RWPE1 (cell line): Measurements from ENCODE around the gene FBXO42.
A peak's percentile ranks its signal among the peaks of the same experiment; 100 is the strongest.

Experiments
- CTCF ChIA-PET: fragments of 350-600 bp; sonication (Branson Sonifier 250); formaldehyde crosslinking; extraction: SDS; loops from one replicate; lab custom pipeline; 2021; lab: Yijun Ruan, JAX
- POLR2A ChIA-PET: fragments of 400-600 bp; formaldehyde crosslinking; extraction: SDS; loops from one replicate; lab custom pipeline; 2020; ENCODE audit warnings: antibody characterized with exemption; ENCODE audit not compliant: low non-redundant PET; lab: Yijun Ruan, JAX
- DNase-seq: peaks from one replicate; pipeline ENCODE4 v3.0.0; 2012; ENCODE audit warnings: low spot score
- H3K27ac ChIP-seq: fragments of 450-650 bp; 2 replicates; pipeline ENCODE4 v1.5.1; 2017
- TF ChIP-seq, protein P1 (sequence below): fragments of 450-650 bp; conservative IDR thresholded peaks from 2 replicates; pipeline ENCODE4 v1.5.1; 2017; ENCODE audit warnings: low read depth, mild to moderate bottlenecking

The FBXO42 gene

DNA sequence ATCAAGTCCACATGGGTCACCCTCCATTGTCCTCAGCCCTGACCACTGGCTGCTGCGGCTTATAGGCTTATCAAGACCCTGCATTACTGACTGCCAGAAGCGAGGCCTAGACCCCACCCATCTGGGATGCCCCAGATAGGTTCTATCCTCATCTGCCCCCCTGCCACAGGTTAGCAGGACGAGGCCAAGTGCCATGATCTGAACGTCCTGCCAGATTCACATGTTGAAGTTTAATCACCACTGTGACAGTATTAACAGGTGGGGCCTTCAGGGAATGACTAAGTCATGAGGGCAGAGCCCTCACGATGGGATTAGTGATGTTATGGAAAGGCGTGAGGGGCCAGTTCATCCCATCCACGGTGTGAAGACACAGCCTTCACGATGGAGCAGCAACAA lies 109.1 kb downstream of the FBXO42 start:
- H3K27ac ChIP-seq: peak overlapping the region; percentile 6; the same call in 1 of the 2 replicates
- no peak for DNase-seq
- CTCF ChIA-PET: interaction anchor here (0.5 to 3.4 kb wide), 11 partner anchors 11 to 171 kb away, joined by 3 to 17 read pairs (median 6); partner anchors contain the start of genes ARHGEF19 and FAM131C
- TF ChIP-seq, protein P1, sequence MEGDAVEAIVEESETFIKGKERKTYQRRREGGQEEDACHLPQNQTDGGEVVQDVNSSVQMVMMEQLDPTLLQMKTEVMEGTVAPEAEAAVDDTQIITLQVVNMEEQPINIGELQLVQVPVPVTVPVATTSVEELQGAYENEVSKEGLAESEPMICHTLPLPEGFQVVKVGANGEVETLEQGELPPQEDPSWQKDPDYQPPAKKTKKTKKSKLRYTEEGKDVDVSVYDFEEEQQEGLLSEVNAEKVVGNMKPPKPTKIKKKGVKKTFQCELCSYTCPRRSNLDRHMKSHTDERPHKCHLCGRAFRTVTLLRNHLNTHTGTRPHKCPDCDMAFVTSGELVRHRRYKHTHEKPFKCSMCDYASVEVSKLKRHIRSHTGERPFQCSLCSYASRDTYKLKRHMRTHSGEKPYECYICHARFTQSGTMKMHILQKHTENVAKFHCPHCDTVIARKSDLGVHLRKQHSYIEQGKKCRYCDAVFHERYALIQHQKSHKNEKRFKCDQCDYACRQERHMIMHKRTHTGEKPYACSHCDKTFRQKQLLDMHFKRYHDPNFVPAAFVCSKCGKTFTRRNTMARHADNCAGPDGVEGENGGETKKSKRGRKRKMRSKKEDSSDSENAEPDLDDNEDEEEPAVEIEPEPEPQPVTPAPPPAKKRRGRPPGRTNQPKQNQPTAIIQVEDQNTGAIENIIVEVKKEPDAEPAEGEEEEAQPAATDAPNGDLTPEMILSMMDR: no peak
- POLR2A ChIA-PET: no interaction called here

DNA sequence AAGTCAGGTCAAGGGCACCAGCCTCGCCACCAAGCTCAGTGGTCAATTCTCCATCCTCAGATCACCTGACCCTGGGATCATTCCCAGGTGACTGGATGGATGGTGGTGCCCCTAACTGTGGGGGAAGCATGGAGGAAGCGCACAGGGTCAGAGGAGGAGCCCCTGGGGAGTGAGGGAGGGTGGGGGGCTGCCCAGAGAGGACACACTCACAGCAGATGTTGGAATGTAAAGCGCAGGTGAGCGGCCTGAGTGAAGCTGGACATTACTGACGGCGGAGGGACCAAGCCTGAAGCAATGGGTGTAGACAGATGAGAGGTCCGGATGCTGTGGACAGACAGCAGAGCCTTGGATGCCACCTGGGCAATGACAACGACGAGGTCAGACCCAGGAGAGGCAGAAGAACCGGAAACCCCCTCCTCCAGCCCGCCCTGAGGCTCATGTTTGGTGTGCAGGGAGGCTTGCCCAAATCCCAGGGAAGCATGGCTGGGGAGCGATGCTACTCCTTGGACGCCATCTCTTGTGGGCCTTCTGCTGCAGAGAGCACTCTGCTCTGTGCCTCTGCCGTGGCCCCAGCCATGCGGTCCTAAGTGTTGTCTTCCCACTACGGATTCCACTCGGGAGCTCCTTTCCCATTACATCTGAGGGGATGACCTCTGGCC lies 109.6 kb downstream of the FBXO42 start:
- TF ChIP-seq, protein P1: no peak
- ChIA-PET POLR2A (interaction anchor here (0.6 kb wide), 1 partner anchor 35 kb away, joined by 4 read pairs; no protein-coding TSS in a partner anchor), CTCF (interaction anchor here (1.0 to 3.4 kb wide), 5 partner anchors 18 to 163 kb away, joined by 3 to 17 read pairs (median 5); no protein-coding TSS in a partner anchor)

DNA sequence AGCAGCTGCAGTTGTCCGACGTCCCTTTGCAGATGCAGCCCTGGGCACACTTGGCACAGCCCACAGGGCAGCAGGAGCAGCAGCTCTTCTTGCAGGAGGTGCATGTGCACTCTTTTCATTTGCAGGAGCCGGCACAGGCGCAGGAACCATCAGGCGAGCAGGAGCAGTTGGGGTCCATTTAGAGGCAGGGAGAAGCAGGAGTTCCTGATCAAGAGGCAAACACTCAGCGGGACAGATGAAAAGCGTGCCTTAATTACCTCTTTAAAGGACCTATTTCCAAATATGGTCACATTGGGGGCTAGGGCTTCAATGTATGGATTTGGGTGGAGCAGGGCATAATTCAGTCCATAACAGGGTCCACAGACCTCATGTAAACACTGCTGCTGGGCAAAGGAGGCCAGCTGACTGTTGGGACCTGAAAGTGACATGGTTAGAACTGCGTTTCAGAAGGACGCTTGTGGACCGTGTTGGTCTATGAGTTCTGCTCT lies 111.0 kb downstream of the FBXO42 start:
- no peak for DNase-seq
- peak overlapping the region; percentile 29; the same call in 1 of the 2 replicates for H3K27ac ChIP-seq
- POLR2A ChIA-PET: no interaction called here
- CTCF ChIA-PET: no interaction called here
- TF ChIP-seq, protein P1: no peak

More for the DNA sequence above, 109.6 kb downstream of the FBXO42 start:
- no peak for DNase-seq
- peak overlapping the region; percentile 6; the same call in 1 of the 2 replicates for H3K27ac ChIP-seq

DNA sequence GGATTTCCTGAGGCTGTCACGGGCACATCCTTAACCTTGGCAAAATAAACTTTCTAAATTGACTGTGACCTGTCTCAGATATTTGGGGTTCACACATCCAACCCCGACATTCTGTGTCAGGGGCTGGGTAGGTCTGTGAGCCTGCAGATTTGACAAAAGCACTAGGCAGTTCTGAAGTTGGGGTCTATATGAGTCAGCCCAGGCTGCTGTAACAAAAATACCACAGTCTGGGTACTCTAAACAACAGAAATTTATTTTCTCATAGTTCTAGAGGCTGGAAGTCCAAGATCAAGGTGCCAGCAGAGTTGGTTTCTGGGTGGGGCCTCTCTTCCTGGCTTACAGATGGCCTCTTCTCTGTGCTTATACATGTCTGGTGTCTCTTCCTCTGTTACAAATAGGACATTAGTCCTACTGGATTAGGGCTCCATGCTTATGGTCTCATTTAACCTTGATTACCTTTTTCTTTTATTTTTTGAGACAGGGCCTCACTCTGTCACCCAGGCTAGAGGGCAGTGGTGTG lies 112.2 kb downstream of the FBXO42 start:
- CTCF ChIA-PET: interaction anchor here (0.7 kb wide), 1 partner anchor 11 kb away, joined by 3 read pairs; no protein-coding TSS in a partner anchor
- POLR2A ChIA-PET: no interaction called here
- TF ChIP-seq, protein P1: no peak
- peak overlapping the region; percentile 29; the same call in 1 of the 2 replicates for H3K27ac ChIP-seq
- DNase-seq: no peak

DNA sequence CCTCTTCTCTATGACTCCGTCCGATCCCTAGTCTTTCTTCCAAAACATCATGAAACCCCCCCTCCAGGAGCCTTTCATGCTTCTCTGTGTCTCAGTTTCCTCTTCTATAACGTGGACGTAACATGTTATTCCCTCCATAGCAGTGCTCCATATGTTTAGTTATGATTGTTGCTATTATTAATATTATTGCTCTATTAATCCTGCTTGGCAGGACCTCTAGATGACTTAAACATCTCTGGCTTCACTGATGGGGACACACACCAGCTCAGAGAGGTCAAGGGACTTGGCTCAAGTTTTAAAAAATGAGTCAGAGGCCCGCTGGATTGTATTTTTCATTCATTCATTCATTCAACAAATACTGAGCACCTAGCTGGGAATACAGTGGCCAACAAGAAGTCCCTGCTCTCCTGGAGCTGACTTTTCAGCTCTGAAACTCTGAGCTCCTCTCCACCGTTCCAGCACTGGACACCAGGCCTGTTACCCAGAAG lies 114.9 kb downstream of the FBXO42 start:
- TF ChIP-seq, protein P1: no peak
- DNase-seq: no peak
- POLR2A ChIA-PET: interaction anchor here (0.6 kb wide), 1 partner anchor 16 kb away, joined by 4 read pairs; no protein-coding TSS in a partner anchor
- CTCF ChIA-PET: interaction anchor here (0.7 to 1.1 kb wide), 4 partner anchors 9 to 251 kb away, joined by 3 to 6 read pairs (median 4); no protein-coding TSS in a partner anchor
- H3K27ac ChIP-seq: peak overlapping the region; percentile 87
